K562 (cell line): Measurements from ENCODE around the gene VWF. TPM values are rescaled to one million over a fixed set of nuclear protein-coding genes. Genes with fewer than 3 reads are reported as not detected.

Source experiments
- ARNT ChIP-seq, 2 experiments: fragments of 450-650 bp; IDR thresholded peaks; 2 replicates each; pipeline ENCODE4 v1.6.1; 2016; ENCODE audit warnings: mild to moderate bottlenecking in 1 of 2
- ESRRB ChIP-seq: fragments of 250-450 bp; sonication (Bioruptor Pico); IDR thresholded peaks from 2 replicates; pipeline ENCODE4 v1.5.0; 2020; ENCODE audit warnings: mild to moderate bottlenecking, moderate library complexity, borderline replicate concordance
- MYC ChIP-seq, 2 experiments: fragments of 250-450 bp in 1 of 2; sonication (Bioruptor Pico) in 1 of 2; IDR thresholded peaks; 2 replicates each; pipeline versions ENCODE4 v1.5.1 to v1.6.1; 2012 to 2021; ENCODE audit warnings: low read depth in 2 of 2, borderline replicate concordance in 1 of 2, improper control_type of control experiment in 1 of 2, low read length in 1 of 2, mild to moderate bottlenecking in 1 of 2, moderate library complexity in 1 of 2
- SIRT6 ChIP-seq: IDR thresholded peaks from one replicate; pipeline ENCODE4 v1.6.1; 2012; ENCODE audit warnings: low read depth, mild to moderate bottlenecking, control low read depth, inconsistent platforms, low read length, moderate library complexity
- polyA plus RNA-seq, 8 experiments: library from polyadenylated mRNA; depleted of rRNA in 4 of 8; stranded (reverse) in 5 of 8; unstranded in 3 of 8; fragments of >200 nt; fragmentation: Nextera tagmentation in 2 of 8; fragmentation: Illumina TruSeq in 1 of 8; extraction: Ambion mirVana in 2 of 8; extraction: Trizol in 1 of 8; gene quantifications; 2 replicates each; pipeline versions ENCODE4 v1.2.1 to v1.2.3, GENCODE V29; 2011 to 2014; ENCODE audit warnings: inconsistent platforms in 1 of 8, missing spikeins in 1 of 8
- total RNA-seq, 7 experiments: library from RNA; depleted of rRNA in 6 of 7; stranded (reverse); fragments of >200 nt in 6 of 7; fragmentation: Illumina TruSeq in 2 of 7; extraction: Trizol in 2 of 7; gene quantifications; 2 replicates each; pipeline versions ENCODE4 v1.2.1 to v1.2.3, GENCODE V29; 2011 to 2021; ENCODE audit warnings: low replicate concordance in 1 of 7
- TF ChIP-seq, protein P1 (sequence below): sonication (generic); formaldehyde crosslinking; IDR thresholded peaks from 2 replicates; pipeline ENCODE4 v1.8.0; 2023; ENCODE audit warnings: missing genetic modification reagents, mild to moderate bottlenecking, borderline replicate concordance

Gene VWF
- total and polyA plus RNA-seq, 9 of the 15 experiments (the other 6 are each of a cell fraction or from before 2014, with no cell fraction given), result 0.53 TPM; not detected in 8

DNA sequence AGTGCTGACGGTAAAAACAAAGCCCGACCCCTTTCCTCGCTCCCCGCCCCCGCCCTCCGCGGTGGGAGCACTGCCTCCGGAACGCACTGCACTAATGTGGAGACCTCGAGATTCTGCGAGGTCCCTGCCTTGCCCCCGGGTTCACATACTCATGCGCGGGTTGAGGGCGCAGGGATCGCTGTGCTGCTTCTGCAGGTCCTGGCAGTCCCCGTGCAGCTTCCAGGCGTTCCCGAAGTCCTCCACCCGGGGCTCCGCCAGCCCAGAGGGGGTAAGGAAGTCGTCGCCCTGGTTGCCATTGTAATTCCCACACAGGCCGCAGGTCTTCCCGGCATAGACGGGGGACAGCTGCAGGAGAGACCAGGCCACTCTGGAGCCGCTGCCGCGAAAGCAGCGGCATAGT lies 66.8 kb downstream of the VWF start (continued):
- TF ChIP-seq, protein P1, sequence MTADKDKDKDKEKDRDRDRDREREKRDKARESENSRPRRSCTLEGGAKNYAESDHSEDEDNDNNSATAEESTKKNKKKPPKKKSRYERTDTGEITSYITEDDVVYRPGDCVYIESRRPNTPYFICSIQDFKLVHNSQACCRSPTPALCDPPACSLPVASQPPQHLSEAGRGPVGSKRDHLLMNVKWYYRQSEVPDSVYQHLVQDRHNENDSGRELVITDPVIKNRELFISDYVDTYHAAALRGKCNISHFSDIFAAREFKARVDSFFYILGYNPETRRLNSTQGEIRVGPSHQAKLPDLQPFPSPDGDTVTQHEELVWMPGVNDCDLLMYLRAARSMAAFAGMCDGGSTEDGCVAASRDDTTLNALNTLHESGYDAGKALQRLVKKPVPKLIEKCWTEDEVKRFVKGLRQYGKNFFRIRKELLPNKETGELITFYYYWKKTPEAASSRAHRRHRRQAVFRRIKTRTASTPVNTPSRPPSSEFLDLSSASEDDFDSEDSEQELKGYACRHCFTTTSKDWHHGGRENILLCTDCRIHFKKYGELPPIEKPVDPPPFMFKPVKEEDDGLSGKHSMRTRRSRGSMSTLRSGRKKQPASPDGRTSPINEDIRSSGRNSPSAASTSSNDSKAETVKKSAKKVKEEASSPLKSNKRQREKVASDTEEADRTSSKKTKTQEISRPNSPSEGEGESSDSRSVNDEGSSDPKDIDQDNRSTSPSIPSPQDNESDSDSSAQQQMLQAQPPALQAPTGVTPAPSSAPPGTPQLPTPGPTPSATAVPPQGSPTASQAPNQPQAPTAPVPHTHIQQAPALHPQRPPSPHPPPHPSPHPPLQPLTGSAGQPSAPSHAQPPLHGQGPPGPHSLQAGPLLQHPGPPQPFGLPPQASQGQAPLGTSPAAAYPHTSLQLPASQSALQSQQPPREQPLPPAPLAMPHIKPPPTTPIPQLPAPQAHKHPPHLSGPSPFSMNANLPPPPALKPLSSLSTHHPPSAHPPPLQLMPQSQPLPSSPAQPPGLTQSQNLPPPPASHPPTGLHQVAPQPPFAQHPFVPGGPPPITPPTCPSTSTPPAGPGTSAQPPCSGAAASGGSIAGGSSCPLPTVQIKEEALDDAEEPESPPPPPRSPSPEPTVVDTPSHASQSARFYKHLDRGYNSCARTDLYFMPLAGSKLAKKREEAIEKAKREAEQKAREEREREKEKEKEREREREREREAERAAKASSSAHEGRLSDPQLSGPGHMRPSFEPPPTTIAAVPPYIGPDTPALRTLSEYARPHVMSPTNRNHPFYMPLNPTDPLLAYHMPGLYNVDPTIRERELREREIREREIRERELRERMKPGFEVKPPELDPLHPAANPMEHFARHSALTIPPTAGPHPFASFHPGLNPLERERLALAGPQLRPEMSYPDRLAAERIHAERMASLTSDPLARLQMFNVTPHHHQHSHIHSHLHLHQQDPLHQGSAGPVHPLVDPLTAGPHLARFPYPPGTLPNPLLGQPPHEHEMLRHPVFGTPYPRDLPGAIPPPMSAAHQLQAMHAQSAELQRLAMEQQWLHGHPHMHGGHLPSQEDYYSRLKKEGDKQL (CRISPR knock-in tag), result no peak
- TF ChIP-seq SIRT6, result no peak
- TF ChIP-seq MYC (IDR thresholded peaks at IDR 0.05; ENCODE audit: low read depth, low read length), result no peak
- no peak for TF ChIP-seq MYC (CRISPR knock-in tag; IDR thresholded peaks at IDR 0.05; ENCODE audit: borderline replicate concordance, low read depth)
- TF ChIP-seq ARNT (IDR thresholded peaks at IDR 0.05), result no peak
- TF ChIP-seq ESRRB (CRISPR knock-in tag), result no peak
